NCI-H446 (cell line): ENCODE data around the gene TNNT1.
"Not testable (repeated sequence)": the region's sequence is repeated elsewhere in the genome, so short reads cannot be mapped to it uniquely, and the experiment has no call there.

ENCODE experiments used
- DNase-seq, 2 experiments: peaks; one replicate each; lab custom pipeline; 2025; lab: John Stamatoyannopoulos, UW

The TNNT1 gene

GRCh38 chr19:55149078-55150003, at the start of gene TNNT1:
TNNT1 (minus strand) TSS chr19:55149206; CDS start chr19:55147157, 2,049 bp downstream.
- no peak for DNase-seq

DNA sequence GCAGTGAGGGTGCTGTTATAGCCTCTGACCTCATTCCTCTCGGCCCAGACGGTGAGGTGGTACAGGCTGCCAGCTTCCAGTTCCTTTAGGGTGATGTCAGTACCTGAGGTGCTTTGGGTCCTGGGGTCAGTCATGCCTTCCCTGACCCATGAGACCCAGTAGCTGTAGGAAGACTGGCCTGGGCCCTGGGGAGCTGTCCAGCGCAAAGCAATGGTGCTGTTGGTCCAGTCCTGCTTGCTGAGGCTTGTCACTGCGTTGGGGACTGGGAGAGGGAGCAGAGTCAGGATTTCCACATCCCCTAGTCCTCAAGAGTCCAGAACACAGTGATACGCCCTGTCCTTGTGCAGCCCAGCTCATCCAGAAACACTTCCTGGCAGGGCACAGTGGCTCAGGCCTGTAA, 49.6 kb upstream of the TNNT1 start:
- DNase-seq, result no peak

- DNase-seq, result peak; percentile 22 to 23
Observed at GRCh38 chr19:55197528-55197927, 48.5 kb upstream of the TNNT1 start.

GRCh38 chr19:55196803-55197202, 47.8 kb upstream of the TNNT1 start:
- DNase-seq, result peak in 1 of 2 experiments; percentile 13

DNA sequence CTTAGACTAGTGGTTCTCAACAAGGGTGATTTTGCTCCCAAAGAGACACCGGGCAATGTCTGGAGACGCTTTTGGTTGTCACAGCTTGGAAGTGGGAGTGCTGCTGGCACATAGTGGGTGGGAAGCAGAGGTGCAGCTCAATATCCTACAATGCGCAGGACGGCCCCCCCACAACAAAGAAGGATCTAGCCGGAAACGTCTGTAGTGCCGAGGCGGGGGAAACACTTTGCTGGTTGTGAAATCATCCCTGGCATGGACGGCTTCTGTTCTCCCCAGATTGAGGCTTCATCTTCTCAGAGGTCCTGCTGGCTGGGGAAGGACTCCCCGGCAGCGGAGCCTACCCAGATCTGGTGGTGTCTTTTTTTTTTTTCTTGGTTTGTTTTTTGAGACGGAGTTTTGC, 44.5 kb upstream of the TNNT1 start:
- no peak for DNase-seq

DNA sequence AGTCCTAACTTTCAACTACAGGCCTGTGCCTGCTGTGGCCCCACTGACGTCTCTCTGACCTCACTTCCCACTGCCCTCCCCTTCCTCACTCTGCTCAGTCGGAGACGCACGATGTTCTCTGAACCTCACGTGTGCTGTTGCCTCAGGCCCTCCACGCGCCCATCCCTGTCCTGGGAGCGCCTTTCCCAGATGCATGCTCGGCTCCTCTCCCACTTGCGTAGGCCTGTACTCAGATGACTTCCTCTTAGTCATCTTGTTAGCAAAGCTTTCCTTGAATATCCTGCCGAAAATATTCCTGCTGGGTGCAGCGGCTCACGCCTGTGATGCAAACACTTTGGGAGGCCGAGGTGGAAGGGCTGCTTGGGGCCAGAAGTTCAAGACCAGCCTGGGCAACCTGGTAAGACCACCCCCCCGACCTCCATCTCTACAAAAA, 40.4 kb upstream of the TNNT1 start:
- DNase-seq, result no peak

DNA sequence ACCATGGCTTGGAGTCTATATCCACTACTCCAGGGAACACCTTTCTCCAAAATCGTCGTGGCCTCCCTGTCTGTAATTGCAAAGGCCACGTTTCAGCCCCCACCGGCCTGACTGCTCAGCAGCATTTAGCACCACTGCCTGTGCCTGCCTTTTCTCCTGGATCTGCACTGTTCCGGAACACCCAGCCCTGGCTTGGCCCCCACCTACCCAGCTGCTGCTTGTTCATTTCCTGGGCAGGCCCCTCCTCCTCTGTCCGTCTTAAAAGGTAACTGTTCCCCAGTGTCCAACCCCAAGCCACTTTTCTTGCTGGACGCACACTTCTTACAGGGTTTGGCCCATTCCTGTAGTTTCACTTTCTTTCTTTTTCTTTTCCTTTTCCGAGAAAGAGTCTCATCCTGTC, 39.6 kb upstream of the TNNT1 start:
- no peak for DNase-seq

- DNase-seq, result no peak
Observed at GRCh38 chr19:55186080-55186479, 37.1 kb upstream of the TNNT1 start.

- no peak for DNase-seq
Observed at GRCh38 chr19:55181740-55182139, 32.7 kb upstream of the TNNT1 start.

GRCh38 chr19:55179606-55180484, 30.8 kb upstream of the TNNT1 start, which contains the start of gene SYT5:
SYT5 (minus strand) TSS chr19:55180289; CDS start chr19:55179041, 1,248 bp downstream.
- peak in 1 of 2 experiments; percentile 5 for DNase-seq

GRCh38 chr19:55178781-55179599, 30.0 kb upstream of the TNNT1 start:
- DNase-seq, result peak; percentile 81 to 91

GRCh38 chr19:55176076-55176475, 27.1 kb upstream of the TNNT1 start:
- peak in 1 of 2 experiments; percentile 17 for DNase-seq

DNA sequence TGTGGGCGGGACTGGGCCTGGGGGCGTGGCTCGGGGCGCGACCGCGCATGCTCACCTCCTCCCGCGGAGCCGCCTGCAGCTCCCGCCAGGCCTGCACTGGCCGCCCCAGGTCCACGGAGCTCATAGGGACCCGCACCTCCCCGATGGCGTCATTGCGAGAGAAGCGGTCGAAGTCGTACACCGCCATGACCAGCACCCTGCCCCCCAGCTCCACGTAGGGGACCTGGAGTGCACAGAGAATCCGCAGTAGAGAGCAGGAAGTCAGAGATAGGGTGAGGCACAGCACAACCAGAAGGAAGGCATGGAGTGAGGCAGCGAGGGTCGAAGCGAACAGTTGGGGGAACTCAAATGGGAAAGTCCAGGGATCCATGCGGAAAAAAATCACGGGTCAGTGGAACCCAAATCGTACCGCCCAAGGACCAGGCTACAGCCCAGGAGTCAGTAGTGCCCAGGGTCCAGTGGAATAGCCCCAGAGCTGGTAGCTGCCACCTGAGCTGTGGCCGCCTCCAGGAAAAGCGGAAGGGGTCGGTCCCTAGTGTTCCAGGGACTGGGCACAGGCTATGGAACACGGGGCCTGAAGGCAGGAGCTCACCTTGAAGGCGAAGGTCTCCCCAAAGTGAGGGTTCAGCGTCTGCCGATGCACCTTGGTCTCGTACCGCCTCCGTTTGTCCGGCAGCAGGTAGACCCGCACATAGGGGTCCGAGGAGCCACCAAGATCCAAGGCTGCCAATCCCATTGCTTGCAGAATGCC, 26.3 kb upstream of the TNNT1 start:
- no peak for DNase-seq

GRCh38 chr19:55174425-55175116, 25.6 kb upstream of the TNNT1 start:
- no peak for DNase-seq

DNA sequence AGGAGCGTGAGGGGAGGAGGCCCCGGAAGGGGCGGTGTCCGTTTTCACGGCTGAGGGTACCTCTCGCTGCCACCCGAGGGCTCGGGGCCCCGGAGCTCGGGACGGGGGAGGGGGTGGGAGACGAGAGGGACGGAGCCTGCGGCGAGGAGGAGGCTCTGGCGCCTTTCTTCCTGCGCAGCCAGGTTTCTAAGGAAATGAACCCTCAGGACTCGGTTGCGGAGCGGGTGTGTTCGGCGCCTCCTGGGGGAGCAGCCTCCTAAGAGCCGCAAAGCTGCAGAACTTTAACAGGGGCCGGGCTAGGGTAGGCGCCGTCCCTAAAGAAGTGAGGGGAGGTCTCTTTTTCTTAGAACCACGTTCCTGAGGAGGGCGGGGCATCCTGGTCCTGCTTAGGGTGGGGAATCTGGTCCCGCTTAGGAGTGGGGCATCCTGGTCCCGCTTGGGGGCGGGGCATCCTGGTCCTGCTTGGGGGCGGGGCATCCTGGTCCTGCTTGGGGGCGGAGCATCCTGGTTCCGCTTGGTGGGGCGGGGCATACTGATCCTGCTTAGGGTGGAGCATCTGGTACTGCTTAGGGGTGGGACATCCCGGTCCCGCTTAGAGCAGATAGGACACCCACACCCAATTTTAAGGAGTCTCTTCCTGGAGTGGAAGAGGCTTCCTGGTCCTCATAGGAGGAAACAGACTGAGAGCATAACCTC, 24.9 kb upstream of the TNNT1 start:
- peak; percentile 16 to 75 for DNase-seq

- no peak for DNase-seq
Observed at GRCh38 chr19:55173186-55173713, 24.2 kb upstream of the TNNT1 start.

- no peak for DNase-seq
Observed at GRCh38 chr19:55172741-55173140, 23.7 kb upstream of the TNNT1 start.

- DNase-seq, result not testable (repeated sequence)
Observed at GRCh38 chr19:55172318-55172717, 23.3 kb upstream of the TNNT1 start.

DNA sequence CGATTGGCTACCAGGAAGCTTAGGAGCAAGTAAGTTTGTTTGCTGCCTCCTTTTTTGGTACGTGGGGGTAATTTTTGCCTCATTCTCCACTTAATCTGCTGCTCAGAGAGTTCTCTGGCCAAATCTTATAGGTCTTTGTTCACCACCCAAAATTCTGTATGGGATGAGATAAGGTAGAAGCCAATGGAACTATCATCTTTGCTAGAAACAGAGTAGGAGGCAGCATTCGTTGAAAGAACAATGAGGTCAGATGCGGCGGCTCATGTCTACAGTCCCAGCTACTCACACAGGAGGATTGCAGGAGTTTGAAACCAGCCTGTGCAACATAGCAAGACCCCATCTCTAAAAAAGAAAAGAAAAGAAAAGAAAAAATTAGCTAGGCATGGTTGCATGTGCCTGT, 22.4 kb upstream of the TNNT1 start:
- no peak for DNase-seq
